ENCODE results near the gene PLCB3. TPM values are rescaled to one million over a fixed set of nuclear protein-coding genes. Genes with fewer than 3 reads are reported as not detected.

The PLCB3 gene
- total RNA-seq, 1 donor from 2014 or later, result 17.4 TPM

DNA sequence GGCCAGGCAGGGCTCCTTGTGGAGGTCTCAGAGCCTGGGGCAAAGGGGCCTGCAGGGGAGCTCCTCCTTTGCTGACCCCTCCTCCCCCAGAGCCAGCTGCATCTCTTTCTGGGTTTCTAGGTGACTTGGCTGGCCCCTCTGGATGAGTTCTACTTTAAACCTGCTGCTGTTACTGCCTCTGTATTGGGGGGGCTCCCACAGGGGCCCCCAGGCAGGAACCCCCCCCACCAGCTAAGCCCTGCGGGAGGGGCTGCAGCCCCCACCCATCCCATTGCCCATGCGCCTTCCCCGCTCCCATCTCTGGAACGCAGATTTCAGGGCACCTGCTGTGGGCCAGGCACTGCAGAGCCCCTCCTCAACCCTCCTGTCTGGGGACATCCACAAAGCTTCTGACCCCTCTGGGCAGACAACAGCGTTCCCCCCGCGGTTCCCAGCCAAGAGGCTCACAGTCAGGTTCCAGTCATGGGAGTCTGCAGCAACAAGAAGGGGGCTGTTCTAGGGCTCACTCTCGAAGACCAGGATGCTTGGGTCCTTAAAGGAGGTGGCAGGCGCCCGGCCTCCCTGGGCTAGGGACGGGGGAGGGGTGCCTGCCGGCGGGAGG is 815 bp upstream of the PLCB3 start:
- no peak for DNase-seq

DNA sequence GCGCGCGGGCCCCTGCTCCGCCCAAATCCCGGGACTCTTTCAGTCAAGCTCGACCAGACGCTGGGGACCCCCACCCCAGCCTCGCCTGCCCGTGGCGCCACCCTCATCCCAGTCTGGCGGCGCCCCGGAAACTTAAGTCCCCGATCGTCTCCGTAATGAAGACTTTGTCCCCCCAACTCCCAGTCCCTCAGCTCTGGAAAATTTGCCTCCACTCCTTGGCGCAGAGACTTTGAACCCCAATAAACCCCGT is 348 bp downstream of the PLCB3 start:
- no peak for DNase-seq

DNA sequence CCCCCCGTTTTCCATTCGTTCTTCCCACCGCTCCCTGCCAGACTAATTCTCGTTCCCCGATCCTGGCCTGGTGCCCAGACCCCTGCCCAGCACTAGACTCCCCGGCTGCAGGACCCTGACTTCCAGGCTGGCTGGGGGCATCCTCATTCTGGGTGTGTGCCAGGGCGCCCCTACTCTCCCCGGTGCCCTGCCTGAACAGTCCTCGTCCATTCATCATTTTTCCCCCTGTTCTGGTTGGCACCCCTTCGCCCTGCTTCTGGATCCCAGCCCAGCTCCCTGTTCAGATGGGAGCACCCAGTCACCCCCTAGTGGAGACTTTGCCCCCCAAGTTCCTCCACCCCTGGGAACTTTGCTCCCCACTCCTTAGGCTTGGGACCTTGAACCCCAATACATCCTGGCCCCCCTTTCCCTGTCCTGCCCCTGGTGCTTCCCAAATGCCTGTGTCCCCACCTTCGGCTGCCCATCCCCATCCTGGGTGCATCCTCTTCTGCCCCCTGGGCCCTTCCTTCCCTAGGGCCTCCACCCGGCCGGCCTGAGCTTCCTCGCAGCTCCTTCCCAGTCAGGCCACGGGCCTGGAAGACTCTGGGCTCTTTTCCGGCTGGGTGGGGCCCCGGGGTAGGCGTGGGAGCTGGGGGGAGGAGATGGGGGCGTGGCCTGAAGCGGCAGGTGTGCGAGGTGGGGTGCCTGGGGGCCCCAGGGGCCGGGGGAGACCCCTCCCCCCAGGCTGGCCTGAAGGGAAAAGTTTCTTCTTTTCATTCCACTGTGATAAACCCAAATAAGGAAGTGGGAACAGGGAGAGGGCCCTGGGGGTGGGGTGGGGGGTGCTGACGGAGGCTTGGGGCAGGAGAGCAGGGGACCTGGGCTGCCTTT is 908 bp downstream of the PLCB3 start:
- DNase-seq, result no peak

DNA sequence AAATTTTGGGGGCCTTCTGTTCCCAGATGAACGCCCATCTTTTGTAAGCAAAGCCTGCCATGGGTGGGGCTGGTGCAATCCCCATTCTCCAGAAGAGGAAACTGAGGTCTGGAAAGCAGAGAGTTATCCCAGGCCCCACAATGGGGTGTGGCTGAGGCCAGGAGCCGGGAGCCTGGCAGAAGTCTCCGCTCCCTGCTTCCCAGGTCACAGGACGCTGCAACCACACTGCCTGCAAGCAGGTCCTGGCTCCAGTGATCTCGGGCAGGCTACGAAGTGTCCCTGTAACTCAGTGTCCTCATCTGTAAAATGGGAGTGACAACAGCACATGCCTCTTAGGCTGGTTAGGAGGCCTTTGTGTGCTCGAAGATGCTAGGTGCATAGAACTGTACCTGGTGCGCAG is 1.7 kb downstream of the PLCB3 start:
- no peak for DNase-seq

DNA sequence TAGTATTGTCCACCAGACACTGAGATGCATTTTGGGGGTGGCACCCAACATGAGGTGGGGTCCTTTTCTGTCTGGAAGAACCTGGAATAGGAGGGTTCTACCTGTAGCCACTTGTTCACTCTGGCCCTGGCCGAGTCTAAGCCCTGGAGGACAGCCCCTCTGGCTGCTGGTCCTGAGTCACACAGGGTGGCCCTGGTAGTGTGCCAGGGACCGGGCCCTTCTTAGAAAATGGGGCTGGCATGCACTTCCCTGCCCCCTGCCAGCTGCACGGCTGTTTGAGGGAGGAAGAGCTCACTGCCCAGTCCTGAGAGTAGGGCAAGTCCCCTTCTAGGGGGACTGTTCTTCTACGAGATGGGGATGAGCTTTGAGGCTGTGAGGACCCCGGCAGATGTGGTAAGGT is 2.2 kb downstream of the PLCB3 start:
- no peak for DNase-seq

DNA sequence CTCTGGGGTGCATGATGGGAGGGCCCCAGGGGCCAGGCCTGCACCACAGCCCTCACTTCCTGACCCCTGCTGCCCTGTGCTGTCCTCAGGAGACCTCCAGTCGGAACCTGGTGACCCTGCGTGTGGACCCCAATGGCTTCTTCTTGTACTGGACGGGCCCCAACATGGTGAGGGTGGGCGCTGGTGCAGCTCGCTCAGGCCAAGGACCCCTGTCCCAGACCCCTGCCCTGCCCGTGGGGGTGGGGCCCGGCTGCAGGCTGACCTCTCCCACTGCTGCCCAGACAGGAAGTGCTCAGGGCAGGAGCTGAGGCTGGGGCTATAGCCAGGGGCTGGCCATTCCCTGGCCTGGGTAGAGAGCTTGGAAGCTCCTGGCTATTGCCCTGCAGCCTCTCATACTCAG is 3.0 kb downstream of the PLCB3 start:
- no peak for DNase-seq

DNA sequence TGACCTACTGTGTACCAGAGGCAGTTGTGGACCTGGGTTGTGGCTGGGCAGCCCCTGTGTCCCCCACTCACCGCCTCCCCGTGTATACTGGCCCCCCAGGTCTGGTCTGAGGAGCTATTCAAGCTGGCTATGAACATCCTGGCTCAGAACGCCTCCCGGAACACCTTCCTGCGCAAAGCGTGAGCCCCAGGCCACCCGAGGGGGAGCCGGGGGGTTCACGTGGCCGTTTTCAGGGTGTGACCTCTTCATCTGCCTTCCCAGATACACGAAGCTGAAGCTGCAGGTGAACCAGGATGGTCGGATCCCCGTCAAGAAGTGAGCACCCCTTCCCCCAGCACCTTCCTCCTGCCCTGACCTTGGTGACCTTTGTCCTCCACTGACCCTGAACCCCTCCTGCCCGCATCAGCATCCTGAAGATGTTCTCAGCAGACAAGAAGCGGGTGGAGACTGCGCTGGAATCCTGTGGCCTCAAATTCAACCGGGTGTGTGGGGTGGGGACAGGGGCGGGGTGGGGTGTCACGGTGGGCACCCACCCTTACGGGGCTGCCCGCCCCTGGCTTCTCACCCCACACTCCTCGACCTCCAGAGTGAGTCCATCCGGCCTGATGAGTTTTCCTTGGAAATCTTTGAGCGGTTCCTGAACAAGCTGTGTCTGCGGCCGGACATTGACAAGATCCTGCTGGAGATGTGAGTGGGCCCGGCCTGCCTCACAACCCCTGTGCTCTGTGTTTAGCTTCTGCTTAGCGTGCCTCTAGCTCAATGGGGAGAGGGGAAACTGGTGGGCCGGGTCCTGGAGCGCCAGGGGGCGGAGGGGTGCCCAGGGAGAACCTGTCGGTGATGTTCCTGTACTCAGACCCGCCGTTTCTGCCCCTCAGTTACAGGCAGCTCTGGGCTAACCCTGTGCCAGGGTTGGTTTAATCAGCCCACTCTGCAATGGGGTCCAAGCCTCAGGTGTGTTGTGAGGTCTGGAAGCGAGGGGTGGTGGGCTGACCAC is 4.1 kb downstream of the PLCB3 start:
- DNase-seq, result no peak

DNA sequence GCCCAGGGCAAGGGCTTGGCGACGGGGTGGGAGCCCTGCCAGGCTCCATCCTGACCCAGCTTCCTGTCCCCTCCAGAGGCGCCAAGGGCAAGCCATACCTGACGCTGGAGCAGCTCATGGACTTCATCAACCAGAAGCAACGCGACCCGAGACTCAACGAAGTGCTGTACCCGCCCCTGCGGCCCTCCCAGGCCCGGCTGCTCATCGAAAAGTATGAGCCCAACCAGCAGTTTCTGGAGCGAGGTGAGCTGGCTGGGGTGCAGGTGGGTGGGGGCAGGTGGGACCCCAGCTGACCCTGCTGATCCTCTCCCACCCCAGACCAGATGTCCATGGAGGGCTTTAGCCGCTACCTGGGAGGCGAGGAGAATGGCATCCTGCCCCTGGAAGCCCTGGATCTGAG is 5.0 kb downstream of the PLCB3 start:
- DNase-seq, result no peak

DNA sequence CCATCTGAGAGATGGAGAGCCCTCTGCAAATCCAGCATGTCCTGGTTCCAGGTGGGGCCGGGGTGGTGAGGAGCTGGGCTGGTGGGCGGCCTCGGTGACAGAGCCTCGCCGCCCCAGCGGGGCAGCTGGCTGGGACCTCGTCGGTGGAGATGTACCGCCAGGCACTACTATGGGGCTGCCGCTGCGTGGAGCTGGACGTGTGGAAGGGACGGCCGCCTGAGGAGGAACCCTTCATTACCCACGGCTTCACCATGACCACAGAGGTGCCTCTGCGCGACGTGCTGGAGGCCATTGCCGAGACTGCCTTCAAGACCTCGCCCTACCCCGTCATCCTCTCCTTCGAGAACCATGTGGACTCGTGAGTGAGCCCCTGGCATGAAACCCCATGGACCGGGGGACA is 7.0 kb downstream of the PLCB3 start:
- DNase-seq, result no peak

DNA sequence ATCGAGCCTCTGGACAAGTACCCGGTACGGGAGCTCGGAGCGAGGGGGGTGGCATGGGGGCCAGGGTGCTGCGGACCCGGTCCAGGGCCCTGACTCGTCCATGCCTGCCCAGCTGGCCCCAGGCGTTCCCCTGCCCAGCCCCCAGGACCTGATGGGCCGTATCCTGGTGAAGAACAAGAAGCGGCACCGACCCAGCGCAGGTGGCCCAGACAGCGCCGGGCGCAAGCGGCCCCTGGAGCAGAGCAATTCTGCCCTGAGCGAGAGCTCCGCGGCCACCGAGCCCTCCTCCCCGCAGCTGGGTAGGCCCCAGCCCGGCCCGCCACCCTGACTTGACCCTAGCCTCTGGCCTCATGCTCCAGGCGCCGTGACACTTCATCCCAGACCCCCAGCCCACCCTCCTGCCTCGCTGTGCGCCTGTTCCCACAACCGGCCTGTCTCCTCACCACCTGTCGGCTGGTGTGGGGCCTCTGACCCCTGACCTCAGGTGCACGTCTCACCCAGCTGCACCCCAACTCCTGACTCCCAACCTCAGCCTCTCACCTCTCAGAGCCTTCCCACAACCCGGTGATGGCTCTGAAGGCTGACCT is 7.7 kb downstream of the PLCB3 start:
- DNase-seq, result no peak

DNA sequence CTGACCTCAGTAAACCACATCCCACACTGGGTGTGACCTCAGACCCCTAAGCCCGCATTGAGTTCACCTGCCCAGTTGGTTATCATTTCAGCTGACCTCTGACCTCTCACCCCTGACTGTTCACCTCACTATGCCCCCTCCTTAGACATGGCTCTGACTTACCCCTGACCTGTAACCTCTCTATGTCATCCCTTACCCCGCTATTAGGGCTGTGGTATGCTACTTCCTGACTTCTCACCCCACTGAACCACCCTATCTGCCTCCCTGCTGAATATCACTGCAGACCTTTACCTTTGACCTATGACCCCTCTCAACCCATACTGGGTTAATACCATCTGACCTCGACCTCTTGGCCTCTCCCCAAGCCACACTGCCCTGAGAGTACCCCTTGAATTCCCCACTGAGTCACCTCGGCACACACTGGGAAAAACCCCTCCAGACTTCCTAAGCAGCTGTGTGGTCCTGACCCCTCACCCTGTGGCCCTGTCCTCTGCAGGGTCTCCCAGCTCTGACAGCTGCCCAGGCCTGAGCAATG is 8.3 kb downstream of the PLCB3 start:
- DNase-seq, result no peak

DNA sequence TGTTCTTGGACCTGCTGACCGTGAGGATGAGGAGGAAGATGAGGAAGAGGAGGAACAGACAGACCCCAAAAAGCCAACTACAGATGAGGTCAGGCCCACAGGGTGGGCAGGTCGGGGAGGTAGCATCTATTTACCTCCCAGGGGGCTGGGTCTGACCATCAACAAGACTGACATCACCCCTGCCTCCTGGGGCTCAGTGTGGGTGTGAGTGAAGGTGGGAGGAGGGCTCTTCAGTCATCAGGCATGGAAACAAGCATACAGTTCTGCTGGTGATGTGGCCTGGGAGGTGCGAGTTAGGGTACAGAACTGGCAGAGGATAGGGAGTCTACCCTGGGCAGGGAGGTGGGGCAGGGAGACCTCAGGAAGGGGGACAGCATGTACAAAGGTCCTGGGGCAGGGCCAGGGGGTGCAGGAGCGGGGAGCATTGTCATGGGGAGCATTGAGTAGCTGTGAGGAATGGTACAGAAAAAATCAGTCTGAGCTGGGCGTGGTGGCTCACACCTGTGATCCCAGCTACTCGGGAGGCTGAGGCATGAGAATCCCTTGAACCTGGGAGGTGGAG is 8.9 kb downstream of the PLCB3 start:
- DNase-seq, result no peak

DNA sequence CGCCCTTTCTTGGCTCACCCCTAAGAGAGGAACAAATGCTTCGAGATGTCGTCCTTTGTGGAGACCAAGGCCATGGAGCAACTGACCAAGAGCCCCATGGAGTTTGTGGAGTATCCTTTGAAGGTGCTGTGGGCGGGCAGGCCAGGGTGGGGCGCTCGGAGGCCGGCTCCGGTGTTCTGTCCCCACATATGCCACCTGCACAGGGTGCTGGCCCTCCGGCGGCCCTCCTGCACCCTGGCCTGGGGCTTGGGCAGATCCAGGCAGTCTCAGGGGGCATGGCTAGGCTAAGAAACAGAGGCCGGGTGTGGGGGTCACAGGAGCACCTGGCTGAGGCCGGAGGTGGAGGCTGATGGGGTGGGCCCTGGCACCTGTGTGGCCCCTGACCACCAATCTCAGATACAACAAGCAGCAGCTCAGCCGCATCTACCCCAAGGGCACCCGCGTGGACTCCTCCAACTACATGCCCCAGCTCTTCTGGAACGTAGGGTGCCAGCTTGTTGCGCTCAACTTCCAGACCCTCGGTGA is 10.3 kb downstream of the PLCB3 start:
- DNase-seq, result no peak

DNA sequence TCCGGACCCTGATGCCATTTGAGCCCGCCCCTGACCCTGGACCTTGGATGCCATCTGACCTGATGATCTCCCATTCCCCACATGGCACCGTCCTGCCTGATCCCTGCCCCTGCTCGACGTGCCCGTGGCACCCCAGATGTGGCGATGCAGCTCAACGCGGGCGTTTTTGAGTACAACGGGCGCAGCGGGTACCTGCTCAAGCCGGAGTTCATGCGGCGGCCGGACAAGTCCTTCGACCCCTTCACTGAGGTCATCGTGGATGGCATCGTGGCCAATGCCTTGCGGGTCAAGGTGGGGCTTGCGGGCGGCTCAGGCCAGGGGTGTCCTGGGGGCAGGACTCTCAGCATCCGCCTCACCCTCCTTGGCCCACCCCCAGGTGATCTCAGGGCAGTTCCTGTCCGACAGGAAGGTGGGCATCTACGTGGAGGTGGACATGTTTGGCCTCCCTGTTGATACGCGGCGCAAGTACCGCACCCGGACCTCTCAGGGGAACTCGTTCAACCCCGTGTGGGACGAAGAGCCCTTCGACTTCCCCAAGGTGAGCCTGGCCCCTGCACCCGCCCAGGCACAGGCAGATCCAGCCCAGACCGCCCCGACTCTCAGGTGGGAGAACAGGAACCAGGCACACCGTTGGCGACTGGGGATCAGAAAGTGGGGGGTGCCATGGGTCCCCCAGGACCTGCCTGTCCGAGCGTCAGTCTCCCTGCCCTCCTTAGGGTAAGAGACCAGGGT is 11.1 kb downstream of the PLCB3 start:
- DNase-seq, result no peak

DNA sequence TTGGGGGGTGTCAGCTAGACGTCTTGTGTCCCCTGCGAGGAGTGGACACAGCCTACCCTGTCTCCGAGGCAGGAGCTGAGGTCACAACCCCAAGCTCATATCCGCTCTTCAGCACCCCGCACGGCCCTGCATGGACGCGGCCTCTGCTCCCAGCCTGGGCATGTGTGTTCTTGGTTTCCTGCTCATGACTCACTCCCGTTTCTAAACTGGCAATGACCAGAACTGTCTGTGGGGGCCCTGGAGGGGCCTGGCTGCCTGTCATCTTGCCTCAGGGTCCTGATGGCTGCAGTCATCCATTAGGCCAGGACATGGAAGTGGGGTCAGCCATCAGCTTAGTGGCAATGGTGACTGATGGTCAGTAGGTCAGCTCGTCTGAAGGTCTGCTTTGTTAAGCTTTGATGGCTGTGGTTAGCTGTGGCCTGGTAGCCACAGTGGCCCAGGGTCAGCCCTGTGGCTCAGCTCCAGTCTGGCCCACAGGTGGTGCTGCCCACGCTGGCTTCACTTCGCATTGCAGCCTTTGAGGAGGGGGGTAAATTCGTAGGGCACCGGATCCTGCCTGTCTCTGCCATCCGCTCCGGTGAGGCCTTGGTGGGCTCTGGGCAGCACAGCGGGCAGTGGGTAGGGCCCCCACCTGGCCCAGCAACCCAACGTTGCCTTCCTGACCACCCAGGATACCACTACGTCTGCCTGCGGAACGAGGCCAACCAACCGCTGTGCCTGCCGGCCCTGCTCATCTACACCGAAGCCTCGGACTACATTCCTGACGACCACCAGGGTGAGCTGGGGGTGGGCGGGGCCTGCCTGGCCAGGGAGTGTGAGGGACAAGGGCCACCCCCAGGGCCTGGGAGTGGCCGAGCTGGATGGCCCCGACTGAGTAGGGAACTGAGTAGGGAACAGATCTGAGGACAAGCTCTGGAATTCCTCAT is 12.0 kb downstream of the PLCB3 start:
- no peak for DNase-seq

DNA sequence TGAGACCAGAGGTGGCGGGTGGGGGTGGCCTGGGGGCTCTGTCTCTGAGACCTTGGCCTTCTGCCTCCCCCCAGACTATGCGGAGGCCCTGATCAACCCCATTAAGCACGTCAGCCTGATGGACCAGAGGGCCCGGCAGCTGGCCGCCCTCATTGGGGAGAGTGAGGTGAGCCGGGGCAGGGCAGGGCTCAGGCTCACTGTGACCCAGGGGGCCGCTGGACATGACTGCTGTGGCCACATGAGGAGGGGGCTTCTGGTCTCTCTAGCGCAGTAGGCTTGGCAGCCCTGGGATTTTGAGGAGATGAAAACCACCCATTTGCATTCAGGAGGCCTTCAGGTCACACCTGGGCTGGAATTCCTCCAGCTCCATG is 12.6 kb downstream of the PLCB3 start:
- no peak for DNase-seq

DNA sequence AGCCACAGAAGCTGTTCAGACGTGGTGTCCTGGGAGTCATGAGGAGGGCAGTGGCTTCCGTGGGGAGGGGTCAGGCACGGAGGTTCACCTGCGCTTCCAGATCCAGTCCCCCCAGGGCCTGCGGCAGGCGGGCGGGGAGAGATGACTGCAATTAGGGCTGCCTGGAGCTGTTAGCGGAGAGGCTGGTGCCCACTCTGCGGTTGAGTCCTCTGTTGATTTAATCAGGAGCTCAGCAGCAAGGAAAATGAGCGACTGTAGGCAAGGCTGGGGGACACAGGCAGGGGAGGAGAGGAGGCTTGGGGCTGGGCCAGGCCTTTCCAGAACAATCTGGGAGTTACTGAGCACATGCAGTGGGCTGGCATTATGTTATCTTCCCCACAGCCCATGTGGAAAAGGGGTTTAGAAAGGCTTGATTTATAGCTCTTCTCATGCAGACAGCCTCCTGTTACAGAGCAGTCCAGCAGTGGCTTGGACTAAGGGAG is 13.1 kb downstream of the PLCB3 start:
- no peak for DNase-seq

DNA sequence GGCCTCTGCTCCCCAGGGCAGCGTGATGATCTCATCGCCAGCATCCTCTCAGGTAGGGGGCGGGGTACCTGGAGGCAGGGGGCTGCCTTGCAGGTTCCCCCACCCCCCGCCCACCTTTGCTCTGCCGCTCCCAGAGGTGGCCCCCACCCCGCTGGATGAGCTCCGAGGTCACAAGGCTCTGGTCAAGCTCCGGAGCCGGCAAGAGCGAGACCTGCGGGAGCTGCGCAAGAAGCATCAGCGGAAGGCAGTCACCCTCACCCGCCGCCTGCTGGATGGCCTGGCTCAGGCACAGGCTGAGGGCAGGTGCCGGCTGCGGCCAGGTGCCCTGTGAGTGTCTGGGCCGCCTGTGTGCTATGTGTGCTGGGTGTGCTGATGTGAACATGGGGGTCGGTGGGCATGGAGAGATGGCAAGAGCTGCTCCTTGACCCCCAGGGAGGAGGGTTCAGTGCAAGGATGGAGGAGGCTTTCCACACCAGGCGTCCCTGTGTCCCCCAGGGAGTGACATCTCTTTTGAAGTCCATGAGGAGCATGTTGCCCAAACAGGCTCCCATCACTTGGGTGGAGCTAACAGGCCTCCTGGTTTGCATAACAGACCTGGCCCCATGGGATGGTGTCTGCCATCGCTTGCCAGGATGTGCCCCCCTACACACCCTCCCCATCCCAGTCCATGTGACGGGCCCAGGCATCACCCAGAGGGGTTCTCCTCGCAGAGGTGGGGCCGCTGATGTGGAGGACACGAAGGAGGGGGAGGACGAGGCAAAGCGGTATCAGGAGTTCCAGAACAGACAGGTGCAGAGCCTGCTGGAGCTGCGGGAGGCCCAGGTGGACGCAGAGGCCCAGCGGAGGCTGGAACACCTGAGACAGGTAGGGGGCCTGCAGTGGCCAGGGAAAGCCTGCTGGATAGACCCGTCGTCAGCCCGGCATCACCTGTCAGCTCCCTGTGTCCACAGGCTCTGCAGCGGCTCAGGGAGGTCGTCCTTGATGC is 14.1 kb downstream of the PLCB3 start:
- no peak for DNase-seq

DNA sequence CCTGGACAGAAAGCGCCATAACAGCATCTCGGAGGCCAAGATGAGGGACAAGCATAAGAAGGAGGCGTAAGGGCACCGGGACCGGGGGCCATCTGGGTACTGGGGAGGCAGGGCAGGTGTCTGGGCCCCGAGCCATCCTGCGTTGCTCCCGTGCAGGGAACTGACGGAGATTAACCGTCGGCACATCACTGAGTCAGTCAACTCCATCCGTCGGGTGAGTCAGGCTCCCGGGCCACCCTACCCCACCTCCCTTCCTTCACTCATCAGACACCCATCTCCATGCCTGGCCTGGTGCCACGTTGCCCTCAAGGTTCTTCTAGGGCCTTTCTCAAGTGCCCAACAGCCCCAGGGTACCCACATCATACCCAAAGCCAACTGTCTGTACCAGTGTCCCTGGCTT is 15.0 kb downstream of the PLCB3 start:
- DNase-seq, result no peak

Measured in skin of body (tissue), 2 donors.